Measurements from ENCODE around the gene NAV2.
A peak's percentile ranks its signal among the peaks of the same experiment; 100 is the strongest.
"Not testable (repeated sequence)": the region's sequence is repeated elsewhere in the genome, so short reads cannot be mapped to it uniquely, and the experiment has no call there.

The NAV2 gene

DNA sequence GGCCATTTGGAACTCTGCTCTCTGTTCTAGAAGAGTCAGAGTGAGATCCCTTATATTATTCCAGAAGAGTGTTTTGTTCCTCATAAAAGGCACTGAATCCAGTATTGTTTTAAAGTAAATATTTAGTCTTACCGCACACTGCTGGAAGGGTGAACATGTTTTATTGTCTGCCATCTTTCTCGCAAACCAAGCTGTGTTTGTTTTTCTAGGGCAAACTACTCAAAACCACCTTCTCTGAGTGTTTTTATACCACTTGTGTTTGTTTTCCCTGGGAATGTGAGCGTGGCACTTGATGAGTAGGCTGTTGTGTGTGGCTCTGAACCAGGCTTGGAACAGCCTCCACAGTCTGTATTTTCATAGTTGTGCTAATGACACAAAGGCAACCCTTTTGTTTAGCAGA is 357.8 kb downstream of the NAV2 start:
- DNase-seq = peak; percentile 86

DNA sequence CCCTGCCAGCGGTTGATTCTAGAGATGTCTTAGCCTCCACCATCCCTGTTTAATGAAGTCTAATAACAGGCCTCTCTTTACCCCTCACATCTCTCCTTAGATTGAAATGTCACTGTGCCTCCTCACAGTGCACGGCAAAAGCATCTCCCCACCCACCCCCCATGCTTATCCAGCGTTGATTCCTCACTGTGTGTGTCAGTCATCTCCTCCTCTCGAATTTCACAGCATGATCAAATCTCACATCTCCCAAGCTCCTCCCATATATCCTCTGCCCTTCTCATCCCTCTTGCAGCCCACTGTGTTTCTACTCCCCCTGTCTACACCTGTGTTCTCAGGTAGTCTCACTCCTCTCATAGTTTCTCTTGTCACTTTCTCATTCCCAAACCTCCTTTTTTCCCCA is 363.0 kb downstream of the NAV2 start:
- DNase-seq = no peak

DNA sequence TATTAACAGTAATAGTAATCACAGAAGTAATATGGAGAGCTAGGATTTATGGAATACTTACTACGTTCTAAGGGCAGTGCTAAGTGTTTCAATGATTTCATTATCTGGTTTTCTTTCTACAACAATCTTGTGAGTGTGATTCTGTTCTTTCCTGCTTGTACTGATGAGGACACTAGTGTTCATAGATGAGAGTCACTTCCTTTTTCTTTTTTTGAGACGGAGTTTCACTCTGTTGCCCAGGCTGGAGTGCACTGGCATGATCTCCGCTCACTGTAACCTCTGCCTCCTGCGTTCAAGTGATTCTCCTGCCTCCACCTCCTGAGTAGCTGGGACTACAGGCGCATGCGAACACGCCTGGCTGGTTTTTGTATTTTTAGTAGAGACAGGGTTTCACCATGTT is 366.2 kb downstream of the NAV2 start:
- no peak for DNase-seq

DNA sequence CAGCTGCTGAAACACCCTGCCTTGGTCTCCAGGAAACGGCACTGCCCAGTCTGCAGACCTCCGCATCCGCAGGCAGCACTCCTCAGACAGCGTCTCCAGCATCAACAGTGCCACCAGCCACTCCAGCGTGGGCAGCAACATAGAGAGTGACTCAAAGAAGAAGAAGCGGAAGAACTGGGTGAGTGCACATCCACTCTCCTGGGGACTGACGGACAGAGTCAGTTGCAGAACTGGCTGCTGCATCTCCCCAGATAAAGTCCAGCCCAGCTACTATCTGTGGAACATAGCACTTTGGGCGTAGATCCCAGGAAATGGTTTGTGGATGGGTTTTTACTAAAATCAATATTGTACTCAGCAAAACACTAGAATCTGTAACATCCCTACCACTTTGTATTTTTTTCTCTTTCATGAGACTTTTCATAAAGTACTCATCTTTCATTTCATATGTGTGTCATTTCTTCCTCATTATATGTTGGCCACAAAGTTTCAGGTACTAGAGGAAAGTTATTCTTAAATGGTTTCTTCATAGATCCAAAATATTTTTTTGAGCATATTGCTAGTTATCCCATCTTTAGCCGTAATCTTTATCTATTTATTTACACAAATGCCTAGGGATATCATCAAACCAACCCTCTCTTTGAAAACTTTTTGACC is 367.5 kb downstream of the NAV2 start:
- DNase-seq = no peak

DNA sequence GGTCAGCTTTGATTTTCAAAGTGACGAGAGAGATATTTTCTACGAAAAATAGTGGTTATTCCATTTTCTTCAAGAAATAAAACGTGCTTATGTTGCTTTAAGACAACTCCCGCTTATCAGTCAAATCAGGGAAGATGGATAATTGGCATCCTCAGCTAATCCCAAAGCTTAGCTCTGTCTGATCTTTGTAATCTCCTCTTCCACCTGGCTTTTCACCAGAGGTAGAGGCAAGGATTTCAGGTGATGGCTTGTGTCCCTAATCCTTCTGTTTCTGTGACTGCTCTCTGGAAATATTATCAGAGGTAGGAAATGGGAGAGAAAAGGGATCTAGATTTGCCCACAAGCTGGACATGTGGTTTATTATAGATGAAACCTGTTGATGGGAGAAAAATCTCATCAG is 368.7 kb downstream of the NAV2 start:
- DNase-seq = no peak

DNA sequence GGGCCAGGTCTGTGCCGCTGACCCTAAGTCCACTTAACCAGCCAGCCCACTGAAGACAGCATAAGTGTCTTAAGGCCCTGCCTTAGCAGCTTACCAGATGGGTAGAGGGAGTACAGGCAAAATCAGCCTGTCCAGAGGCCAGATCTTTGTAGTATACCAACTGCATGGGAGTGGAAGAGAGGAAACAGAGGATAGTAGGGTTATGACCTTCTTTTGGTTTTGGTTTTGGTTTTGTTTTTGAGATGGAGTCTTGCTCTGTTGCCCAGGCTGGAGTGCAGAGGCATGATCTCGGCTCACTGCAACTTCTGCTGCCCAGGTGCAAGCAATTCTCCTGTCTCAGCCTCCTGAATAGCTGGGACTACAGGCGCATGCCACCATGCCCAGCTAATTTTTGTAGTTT is 371.2 kb downstream of the NAV2 start:
- DNase-seq = not testable (repeated sequence)

DNA sequence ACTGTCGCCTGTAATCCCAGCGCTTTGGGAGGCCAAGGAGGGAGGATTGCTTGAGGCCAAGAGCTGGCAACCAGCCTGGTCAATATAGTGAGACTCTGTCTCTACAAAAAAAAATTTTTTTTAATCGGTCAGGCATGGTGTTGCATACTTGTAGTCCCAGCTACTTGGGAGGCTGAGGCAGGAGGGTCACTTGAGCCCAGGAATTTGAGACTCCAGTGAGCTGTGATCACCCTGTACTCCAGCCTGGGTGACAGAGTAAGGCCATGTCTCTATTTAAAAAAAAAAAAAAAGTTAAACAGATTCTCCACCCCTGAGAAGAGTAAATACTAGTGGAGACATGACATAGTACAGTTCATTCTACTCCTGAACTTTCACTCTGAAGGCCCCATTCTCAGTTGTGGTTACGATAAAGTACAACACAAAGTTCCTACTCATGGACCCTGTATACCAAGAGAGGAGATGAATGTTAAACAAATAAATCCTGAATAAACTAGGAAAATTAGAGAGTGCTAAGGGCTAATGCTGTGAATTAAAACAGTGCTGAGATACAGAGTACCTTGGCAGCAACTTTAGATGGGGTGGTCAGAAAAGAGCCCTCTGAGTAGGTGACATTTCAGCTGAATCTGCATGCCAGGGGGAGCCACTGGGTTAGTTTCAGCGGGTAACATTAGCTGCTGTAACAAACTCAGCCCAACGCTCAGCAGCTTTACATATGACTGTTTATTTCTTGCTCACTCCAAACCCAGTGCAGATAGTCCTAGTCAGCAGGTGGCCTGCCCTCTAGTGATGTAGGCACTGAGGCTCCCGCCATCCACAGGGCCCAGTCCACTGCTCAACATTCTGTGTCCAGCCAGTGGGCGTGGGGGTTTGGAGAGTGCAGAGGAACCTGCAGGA is 372.5 kb downstream of the NAV2 start:
- no peak for DNase-seq

DNA sequence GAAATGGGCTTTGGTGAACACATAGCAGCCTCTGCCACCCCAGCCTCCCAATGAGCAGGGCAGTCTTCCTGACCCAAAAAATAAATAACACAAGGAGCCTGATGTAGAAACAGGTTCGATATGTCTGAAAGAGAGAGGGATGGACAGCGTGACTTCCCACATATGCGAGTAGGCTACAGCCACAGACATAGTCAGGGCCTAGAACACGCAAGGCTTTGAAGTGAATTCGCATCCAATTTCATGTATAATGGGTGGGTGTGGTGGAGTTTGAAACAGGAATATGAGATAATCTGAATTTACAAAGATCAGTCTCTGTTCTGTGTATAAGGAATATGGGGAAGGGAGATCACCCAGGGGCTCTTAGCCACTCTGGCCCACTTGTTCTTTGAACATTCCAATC is 373.3 kb downstream of the NAV2 start:
- no peak for DNase-seq

DNA sequence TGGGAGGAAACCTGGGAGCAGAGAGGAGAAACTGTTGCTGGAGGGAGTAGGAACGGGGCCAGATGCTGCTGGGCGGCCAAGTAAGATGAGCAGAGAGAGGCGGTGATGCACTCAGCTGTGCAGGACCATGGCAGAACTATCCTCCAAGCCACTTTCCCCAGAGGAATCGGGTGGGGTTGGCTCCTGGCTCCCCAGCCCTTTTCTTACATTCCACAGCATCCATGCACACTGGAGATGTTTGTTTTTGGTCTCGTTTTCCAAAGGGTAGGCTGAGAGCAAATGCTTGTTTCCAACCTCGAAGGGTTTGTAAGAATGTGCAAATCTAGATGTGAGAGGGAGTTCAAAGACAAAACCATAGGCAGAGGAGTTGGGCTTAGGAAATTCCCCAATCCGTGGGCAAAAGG is 374.5 kb downstream of the NAV2 start:
- DNase-seq = no peak

DNA sequence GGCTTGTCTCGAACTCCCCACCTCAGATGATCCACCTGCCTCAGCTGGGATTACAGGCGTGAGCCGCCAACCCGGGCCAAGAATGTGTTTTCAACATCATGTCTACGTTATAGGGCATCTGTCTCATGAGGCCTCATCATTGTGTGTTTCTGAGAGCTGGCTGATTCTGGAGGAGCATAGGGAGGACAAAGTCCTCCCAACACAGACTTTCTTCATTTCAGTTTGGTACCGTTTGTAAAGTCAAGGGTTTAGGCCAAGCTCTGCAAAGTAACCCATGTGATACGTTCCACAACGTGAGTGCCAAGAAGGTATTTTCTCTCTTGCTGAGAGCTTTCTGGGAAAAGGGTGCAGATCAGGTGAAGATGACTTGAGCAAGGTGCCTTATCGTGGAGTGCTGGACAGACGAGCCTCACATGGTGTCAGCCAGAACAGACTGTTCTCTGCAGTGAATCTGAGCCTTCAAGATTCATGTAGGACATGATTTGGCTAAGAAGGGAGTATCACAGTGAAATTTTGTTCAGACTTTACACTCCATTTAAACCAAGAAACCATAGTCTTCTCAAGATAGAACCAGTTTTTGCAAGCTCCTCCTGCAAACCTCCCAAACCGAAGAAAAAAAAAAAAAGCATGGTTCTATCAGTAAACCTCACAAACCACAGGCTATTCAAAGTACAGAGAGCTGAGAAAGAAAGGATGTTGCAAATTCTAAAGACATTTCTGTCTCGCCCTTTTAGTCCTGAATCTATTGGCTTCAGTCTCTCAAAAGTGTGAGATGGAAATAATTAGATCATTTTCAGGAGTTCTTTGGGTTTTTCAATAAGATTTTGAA is 376.0 kb downstream of the NAV2 start:
- no peak for DNase-seq

DNA sequence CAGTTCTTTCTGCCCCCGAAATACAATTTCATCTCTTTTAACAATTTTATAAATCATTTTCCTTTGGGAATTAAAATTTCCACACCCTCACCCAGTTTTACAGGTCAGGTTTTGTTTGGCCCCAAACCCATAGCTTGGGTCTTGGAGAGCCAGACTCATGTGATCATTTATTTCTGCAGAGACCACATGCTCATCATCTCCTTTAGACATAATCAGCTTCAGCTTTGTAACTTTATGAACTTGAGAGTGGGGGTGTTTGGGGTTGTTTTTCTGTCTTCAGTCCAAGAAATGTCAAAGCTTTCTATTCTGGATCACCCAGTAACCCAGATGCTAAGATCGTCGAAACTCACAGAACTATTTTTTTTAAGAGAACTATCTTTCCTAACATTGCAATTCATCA is 376.7 kb downstream of the NAV2 start:
- no peak for DNase-seq

DNA sequence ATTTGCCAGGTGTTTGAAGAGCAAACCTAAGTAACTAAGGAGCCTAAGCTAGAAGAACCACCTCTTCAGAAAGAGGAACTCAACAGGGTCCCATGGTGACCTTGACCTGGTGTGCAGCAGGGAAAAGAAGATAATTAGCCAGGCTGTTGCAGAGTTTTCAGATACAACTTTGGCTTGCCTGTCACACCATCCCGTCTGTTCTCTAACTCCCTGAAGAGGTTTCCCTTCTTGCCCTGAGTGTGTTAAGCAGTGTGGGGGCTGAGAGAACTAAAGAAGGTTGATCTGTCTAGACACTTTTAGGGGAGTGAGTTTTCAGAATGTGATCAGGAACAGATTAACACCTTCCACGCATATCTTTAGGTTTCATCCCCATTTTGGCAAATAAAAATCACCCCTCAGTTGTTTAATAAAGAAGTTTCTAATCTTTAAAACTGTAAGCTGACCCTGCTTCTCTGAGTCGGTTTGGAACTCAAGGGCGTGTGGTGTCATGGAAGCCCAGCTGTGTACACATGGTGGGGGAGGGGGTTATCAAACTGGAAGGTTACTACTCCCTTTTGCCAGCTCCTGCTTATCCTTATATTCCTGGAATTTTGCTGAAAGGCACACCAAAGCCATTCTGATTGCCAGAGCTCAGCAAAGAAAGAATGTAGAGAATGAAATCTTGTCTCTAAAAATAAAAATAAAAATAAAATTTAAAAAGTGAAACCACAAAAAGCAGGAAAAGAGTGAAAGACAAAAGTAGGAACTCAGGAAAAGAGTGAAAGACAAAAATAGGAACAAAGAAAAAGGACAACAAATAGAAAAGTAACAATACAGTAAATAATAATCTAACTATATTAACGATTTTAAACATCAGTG is 377.4 kb downstream of the NAV2 start:
- DNase-seq = peak; percentile 20

DNA sequence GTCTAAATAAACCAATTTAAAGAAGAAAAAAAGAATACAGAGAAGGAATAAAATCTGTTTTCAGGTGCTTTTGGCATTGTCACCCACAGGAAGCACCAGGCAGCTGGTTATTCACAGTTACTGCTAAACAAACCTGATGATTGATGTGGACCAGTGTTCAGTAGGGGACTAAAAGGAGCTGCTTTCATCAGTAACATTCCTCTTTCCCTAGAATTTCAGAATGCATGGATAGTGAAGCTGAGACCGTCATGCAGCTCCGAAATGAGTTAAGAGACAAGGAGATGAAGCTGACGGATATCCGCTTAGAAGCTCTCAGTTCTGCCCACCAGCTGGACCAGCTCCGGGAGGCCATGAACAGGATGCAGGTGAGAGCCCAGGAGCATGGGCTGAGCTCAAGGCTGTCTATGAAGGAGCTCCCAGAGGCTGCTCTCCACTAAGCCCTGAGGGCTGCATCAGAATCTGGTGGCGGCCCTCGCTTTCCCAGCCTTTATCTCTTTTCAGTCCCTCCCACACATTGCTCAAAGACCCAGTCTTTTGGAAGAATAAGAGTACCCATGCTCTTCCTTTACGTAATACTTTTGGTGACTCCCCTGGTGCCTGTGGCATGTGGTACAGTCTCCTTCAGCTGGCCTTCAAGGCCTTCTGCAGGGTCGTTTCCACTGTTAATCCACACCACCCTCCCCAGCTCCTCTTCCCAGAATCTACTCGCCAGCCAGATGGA is 378.2 kb downstream of the NAV2 start:
- DNase-seq = no peak

DNA sequence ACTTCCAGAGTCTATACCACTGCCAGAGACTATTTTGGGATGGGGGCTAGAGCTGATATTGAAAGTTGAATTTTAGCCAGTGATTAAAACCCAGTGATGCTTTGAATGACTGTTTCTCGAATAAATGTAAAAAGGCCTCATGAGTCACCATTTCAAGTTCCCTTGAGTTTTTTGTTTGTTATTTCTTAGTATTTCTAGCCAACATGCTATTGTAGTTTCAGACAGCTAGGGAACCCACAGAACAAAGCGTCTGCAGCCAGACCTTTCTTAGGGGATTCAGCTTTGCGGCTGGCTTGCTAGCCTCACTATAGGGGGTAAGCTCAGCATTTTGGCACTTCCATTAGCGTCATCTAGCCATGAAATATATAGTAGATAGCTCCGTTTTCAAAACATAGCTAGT is 381.1 kb downstream of the NAV2 start:
- DNase-seq = no peak

DNA sequence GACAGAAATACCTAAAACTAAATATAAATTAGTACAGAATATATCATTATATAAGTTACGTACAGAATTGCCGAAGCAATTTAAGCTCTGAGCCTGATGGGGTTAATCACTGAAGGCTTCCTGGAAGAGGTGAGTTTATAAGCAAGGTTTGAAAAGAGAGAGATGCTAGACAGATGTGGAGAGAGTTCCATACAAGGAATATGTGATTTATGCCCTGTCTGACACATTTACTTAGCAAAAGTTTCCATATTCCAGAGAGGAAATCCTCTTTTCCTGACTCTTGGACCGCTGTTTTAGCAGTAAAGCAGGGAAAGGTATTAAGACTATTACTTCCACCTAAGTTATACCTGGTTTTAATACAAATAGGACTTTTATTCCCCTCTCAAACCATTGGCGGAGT is 382.6 kb downstream of the NAV2 start:
- no peak for DNase-seq

DNA sequence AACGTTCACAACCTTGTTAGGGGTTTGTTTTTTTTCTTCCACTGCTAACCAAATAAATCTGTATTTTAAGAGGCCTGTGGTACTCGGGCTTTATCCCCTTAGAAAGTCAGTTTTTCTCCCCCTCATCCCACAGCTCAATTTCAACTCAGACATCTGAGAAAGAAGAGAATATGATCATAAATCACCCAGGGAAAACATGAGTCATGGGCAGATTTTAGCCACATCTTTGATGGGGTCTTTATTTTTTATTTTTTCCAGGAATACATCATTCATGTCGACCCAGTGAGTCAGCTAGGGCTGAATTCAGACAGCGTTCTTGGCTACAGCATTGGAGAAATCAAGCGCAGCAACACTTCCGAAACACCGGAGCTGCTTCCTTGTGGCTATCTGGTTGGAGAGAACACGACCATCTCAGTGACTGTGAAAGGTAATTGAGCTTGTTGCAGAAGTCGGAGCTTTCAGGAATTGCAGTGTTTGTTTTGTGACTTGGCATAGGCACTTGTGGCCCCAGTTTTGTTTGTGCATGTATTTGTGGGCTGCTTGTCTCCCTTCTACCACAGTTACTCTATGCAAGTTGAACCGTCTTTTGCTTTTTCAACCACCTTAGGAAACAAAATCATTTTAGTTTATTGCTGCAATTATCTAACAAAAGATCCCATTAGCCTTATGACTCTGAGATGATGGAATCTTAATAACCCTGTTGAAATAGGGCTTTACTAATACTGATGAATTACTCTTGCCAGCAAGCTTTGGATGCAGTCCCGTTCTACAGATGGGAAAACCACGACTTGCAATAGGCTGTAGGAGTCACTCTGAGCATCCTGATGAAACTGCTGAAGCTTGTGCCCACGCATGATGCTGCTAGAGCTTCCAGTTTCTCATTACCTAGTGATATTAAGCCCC is 384.9 kb downstream of the NAV2 start:
- DNase-seq = peak; percentile 63

DNA sequence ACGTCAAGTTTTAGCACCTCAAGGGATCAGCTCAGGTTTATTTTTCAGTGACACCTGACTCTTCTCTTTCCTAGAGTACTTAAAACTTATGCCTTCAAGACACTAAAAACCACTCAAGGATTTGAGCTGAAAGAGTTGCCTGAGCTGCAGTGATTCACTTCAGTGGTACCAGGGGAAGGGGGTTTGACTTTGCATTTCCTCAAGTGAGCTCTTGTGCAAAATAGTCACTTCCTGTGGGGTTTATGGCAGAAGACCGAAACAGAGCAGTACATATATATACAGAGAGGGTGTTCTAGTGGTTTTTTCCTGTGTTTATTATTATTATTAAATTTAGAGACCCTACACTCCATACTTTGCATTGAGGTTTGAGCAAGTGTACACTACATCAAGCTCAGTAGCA is 386.9 kb downstream of the NAV2 start:
- DNase-seq = no peak

DNA sequence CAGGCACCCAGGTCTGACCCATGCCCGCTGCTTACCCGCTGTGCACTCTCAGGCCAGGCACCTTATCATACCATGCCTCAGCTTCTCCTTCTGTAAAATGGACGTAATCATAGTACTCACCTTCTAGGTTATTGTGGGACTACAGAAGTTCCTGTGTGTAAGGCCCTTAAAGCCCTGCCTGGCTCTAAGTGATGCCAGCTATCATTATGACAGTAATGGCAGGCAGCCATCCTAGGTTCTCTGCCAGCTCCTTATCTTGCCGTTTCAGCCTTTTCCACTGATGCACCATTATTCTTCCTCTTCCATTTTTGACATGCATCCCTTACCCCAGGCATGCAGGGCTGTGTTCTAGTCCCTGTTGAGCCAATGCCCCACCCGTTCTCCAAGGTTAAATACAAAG is 389.8 kb downstream of the NAV2 start:
- DNase-seq = no peak

DNA sequence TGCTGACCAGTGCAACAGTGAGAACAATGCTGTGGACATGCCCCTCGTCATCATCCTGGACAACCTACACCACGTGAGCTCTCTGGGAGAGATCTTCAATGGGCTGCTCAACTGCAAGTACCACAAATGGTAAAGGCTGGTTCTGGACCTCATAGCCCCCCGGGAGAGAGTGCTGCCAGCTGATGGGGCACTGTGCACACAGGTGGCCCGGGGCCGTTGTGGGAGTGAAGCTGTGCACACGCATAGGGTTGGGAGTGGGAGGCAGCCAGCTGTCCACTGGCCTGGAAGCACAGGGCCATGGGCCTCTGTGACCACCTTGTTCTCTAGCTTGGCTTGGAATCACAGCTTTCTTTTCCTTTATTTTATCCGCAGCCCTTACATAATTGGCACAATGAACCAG is 390.6 kb downstream of the NAV2 start:
- no peak for DNase-seq

DNA sequence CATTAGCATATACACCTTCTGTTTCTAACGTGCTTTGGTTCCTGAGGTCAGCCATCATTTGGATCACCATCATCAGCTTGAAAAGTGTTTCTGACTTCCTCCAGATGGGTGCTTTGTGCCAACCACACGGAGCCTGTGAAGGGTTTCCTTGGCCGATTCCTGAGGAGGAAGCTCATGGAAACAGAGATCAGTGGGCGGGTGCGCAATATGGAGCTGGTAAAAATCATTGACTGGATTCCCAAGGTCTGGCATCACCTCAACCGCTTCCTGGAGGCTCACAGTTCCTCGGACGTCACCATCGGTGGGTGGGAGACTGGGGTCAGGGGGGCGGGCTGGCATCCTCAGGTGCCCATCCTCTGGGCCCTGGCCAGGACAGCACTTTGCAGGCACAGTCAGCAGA is 392.8 kb downstream of the NAV2 start:
- DNase-seq = no peak
